ENCODE measurements around the gene TIMM23. TPM values are rescaled to one million over a fixed set of nuclear protein-coding genes. Genes with fewer than 3 reads are reported as not detected.

Gene TIMM23
- total RNA-seq, 2 donors from 2014 or later: 32.0 to 86.0 TPM

DNA sequence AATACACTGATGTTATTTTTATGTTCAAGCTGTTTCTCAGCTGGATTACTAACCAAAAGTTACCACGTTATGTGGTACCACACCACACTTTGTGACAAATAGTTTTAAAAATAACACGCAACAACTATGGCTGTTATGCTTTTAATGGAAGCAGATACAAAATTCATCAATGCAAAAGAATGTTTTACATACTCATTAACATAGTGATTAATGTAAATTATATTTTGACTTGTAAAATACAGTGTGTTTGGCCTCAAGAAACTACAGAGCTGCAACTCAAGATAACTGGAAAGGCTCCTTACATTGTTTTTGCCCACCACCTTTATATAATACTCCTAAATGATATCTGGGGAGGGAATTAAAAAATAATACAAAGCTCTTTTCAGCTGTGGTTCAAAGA lies 32.7 kb downstream of the TIMM23 start:
- no peaks in the 10 kb centered on the region for H3K9me3 Mint-ChIP-seq
- H3K36me3 Mint-ChIP-seq (ENCODE audit: low read depth): peaks cover 100% of the 10 kb centered on the region
- H3K4me3 Mint-ChIP-seq: no peak overlapping the region
- H3K4me1 Mint-ChIP-seq: no peaks in the 10 kb centered on the region
- no peak for ATAC-seq (replicated peaks)
- H3K27me3 Mint-ChIP-seq: no peaks in the 10 kb centered on the region
- no peak overlapping the region for H3K27ac Mint-ChIP-seq

DNA sequence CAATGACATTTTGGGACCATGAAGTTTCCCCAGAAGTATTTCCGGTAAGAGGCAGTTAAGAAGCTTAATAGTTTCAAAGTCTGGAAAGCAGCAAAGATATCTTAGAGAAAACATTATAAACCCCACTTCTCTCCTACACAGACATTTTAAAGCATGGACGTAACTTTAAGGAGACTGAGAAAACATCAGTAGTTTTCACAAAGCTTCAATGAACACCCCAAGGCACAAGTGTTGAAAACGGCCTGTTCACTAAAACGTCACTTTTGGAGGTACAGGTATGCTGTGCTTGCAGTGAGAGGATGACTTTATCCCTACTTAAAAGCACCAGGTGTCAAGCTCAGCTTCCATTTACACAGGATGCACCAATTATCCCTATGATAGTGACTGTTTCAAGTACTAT lies 33.1 kb downstream of the TIMM23 start:
- no peak for ATAC-seq (replicated peaks)
- Mint-ChIP-seq H3K27ac (no peak overlapping the region), H3K4me1 (no peaks in the 10 kb centered on the region), H3K27me3 (no peaks in the 10 kb centered on the region), H3K4me3 (no peak overlapping the region), H3K9me3 (no peaks in the 10 kb centered on the region), H3K36me3 (ENCODE audit: low read depth) (peaks cover 100% of the 10 kb centered on the region)

DNA sequence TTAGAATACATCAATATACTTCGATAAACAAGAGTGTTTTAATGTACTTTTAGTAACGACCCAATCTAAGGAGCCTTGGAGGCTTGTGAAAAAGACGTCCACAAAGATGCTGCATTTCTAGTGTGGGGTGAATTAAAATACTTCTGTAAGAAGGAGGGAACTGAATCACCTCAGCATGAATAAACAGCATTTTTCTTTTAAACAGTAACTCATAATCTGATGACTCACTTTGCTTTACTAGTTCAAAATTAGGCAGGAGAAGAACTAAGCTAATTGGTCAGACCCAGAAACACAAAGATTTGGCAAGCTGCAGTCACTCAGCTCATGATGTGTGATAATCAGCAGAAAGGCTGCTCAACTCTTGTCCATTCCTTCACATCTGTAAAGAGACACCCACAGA lies 33.9 kb downstream of the TIMM23 start:
- Mint-ChIP-seq H3K36me3 (ENCODE audit: low read depth) (peaks cover 100% of the 10 kb centered on the region), H3K27ac (peak overlapping the region; percentile 54), H3K27me3 (no peaks in the 10 kb centered on the region), H3K9me3 (no peaks in the 10 kb centered on the region), H3K4me1 (no peaks in the 10 kb centered on the region), H3K4me3 (no peak overlapping the region)
- no peak for ATAC-seq (replicated peaks)

- no peak overlapping the region for H3K4me3 Mint-ChIP-seq
- no peak for ATAC-seq (replicated peaks)
- peaks cover 96% of the 10 kb centered on the region for H3K36me3 Mint-ChIP-seq (ENCODE audit: low read depth)
- H3K9me3 Mint-ChIP-seq: no peaks in the 10 kb centered on the region
- no peaks in the 10 kb centered on the region for H3K27me3 Mint-ChIP-seq
- H3K4me1 Mint-ChIP-seq: peaks cover 4% of the 10 kb centered on the region
- H3K27ac Mint-ChIP-seq: no peak overlapping the region
Observed at GRCh38 chr10:46012746-46013145, 40.5 kb downstream of the TIMM23 start.

GRCh38 chr10:46014206-46014605 lies 41.9 kb downstream of the TIMM23 start:
- Mint-ChIP-seq H3K36me3 (ENCODE audit: low read depth) (peaks cover 81% of the 10 kb centered on the region), H3K27ac (peak overlapping the region; percentile 75), H3K27me3 (no peaks in the 10 kb centered on the region), H3K4me1 (peaks cover 4% of the 10 kb centered on the region), H3K9me3 (no peaks in the 10 kb centered on the region), H3K4me3 (no peak overlapping the region)
- ATAC-seq (replicated peaks): no peak

DNA sequence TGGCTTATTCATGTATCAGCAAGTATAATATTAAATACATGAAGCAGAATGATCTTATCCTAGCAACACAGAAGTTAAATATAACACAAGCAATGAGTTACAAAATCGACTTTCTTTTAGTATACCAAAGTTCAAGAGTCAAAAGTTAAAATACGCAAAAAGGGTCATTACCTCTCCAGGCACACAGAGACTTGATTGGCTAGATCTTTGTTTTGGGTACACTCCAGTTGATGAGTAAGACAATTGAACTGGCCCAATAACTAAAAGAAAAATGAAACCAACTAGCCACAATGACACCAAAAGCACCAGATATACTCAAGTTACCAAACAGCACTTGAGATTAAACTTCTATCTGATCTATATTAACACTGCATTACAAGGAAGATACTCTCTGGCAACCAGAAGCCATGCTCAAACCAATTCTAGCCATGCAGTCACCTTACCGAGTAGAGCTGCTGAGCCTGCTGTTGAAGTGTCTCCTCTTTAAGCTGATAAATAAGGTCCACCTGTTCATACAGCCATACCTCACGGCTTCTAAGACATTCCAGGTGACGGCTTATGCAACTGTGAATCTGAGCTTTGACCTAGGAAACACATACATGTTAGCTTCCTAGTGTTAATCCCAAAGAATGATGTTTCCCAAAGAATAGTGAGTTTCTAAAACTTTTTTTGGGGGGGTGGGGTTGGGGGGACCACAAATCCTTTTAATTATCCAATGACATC lies 42.6 kb downstream of the TIMM23 start:
- Mint-ChIP-seq H3K36me3 (ENCODE audit: low read depth) (peaks cover 75% of the 10 kb centered on the region), H3K27me3 (no peaks in the 10 kb centered on the region), H3K27ac (peak overlapping the region; percentile 75), H3K9me3 (no peaks in the 10 kb centered on the region), H3K4me3 (no peak overlapping the region), H3K4me1 (peaks cover 7% of the 10 kb centered on the region)
- ATAC-seq (replicated peaks): no peak

GRCh38 chr10:46016190-46016589 lies 43.9 kb downstream of the TIMM23 start:
- H3K27ac Mint-ChIP-seq: peak overlapping the region; percentile 44
- H3K27me3 Mint-ChIP-seq: no peaks in the 10 kb centered on the region
- peaks cover 9% of the 10 kb centered on the region for H3K4me1 Mint-ChIP-seq
- no peak overlapping the region for H3K4me3 Mint-ChIP-seq
- peaks cover 61% of the 10 kb centered on the region for H3K36me3 Mint-ChIP-seq (ENCODE audit: low read depth)
- ATAC-seq (replicated peaks): no peak
- no peaks in the 10 kb centered on the region for H3K9me3 Mint-ChIP-seq

- Mint-ChIP-seq H3K27ac (peak overlapping the region; percentile 44), H3K4me1 (peaks cover 9% of the 10 kb centered on the region), H3K4me3 (no peak overlapping the region), H3K27me3 (no peaks in the 10 kb centered on the region), H3K9me3 (no peaks in the 10 kb centered on the region), H3K36me3 (ENCODE audit: low read depth) (peaks cover 55% of the 10 kb centered on the region)
- ATAC-seq (replicated peaks): no peak
Observed at GRCh38 chr10:46016811-46017210, 44.5 kb downstream of the TIMM23 start.

GRCh38 chr10:46017733-46018132 lies 45.4 kb downstream of the TIMM23 start:
- Mint-ChIP-seq H3K36me3 (ENCODE audit: low read depth) (peaks cover 54% of the 10 kb centered on the region), H3K4me3 (peak overlapping the region; percentile 1), H3K27ac (peak overlapping the region; percentile 17), H3K27me3 (no peaks in the 10 kb centered on the region), H3K9me3 (no peaks in the 10 kb centered on the region), H3K4me1 (peaks cover 14% of the 10 kb centered on the region)
- ATAC-seq (replicated peaks): no peak

DNA sequence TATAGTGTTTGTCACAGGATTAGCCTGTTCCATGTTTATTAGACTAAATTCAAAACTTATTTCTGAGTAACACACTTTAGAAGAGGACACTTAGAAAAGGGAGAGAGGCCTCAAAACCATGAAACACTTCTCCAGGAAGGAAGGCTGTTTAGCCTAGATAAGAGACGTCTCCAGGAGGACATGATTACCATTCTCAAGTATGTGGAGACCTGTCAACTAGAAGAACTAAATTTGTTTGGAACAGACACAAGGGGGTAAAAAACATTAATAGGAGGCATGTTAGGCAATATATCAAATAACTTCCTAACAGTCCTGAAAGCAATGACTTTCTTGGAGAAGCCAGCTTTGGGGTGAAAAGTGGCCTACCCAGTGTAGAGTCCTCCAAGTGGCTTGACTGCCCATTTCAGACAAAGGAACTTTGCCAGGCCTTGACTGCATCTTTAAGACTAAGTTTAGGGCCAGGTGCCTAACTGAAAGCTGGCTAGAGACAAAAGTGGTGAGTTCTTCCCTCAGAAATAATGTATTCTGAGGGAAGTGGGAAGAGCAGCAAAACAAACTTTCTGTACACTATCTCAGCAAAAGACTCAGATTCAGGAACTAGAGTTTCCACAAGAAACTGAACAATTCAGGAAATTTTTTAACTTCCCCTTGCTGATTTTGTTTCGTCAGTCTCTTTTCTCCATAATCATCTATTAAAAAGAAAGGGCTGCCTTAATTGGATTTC lies 46.3 kb downstream of the TIMM23 start:
- Mint-ChIP-seq H3K27me3 (no peaks in the 10 kb centered on the region), H3K4me3 (peak overlapping the region; percentile 1), H3K9me3 (no peaks in the 10 kb centered on the region), H3K4me1 (peaks cover 14% of the 10 kb centered on the region), H3K27ac (peak overlapping the region; percentile 81), H3K36me3 (ENCODE audit: low read depth) (peaks cover 45% of the 10 kb centered on the region)
- ATAC-seq (replicated peaks): no peak

GRCh38 chr10:46019177-46019528 lies 46.9 kb downstream of the TIMM23 start:
- no peaks in the 10 kb centered on the region for H3K9me3 Mint-ChIP-seq
- no peak for ATAC-seq (replicated peaks)
- peak overlapping the region; percentile 81 for H3K27ac Mint-ChIP-seq
- H3K36me3 Mint-ChIP-seq (ENCODE audit: low read depth): peaks cover 40% of the 10 kb centered on the region
- H3K4me1 Mint-ChIP-seq: peaks cover 20% of the 10 kb centered on the region
- H3K27me3 Mint-ChIP-seq: no peaks in the 10 kb centered on the region
- peak overlapping the region; percentile 52 for H3K4me3 Mint-ChIP-seq

GRCh38 chr10:46019569-46020343 lies 47.5 kb downstream of the TIMM23 start:
- no peaks in the 10 kb centered on the region for H3K9me3 Mint-ChIP-seq
- peaks cover 34% of the 10 kb centered on the region for H3K36me3 Mint-ChIP-seq (ENCODE audit: low read depth)
- peak overlapping the region; percentile 52 for H3K4me3 Mint-ChIP-seq
- H3K27me3 Mint-ChIP-seq: no peaks in the 10 kb centered on the region
- H3K27ac Mint-ChIP-seq: peak overlapping the region; percentile 81
- peaks cover 23% of the 10 kb centered on the region for H3K4me1 Mint-ChIP-seq
- no peak for ATAC-seq (replicated peaks)

GRCh38 chr10:46020344-46020657 lies 48.0 kb downstream of the TIMM23 start:
- H3K4me1 Mint-ChIP-seq: peaks cover 25% of the 10 kb centered on the region
- H3K36me3 Mint-ChIP-seq (ENCODE audit: low read depth): peaks cover 29% of the 10 kb centered on the region
- no peaks in the 10 kb centered on the region for H3K9me3 Mint-ChIP-seq
- H3K4me3 Mint-ChIP-seq: no peak overlapping the region
- H3K27me3 Mint-ChIP-seq: no peaks in the 10 kb centered on the region
- peak overlapping the region; percentile 81 for H3K27ac Mint-ChIP-seq
- no peak for ATAC-seq (replicated peaks)

DNA sequence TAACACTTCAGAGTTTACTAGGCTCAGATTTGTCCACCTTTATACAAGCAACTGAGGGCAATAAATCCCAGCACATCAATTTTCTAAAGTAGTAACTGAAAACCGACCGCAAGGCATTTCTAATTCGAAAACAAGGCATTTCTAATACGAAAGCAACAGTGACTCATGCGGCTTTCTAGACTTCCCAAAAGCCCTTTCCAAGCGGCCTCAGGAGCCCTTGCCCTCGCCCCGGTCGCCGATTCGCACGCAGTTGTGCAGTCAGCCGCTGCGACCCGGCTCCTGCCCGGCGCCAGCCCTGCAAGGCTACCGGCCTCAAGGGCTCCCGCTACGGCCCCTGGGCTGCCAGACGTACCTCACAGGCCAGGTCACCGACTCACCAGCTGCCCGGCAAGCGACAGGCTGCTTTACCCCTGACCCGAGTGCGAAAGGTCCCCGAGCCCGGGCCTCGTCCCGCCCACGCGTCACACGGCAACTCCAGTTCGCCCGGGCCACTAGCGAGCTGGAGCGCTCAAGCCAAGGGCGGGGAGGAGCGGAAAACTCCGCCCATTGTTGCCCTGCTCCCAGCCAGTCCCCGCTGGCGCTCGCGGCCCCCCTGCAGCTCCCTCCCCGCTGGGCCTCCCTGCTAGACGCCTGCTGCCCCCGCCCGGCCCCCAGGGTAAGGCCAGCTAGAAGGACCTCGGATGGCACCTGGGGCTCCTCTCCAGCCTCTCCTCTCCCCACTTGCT lies 50.9 kb downstream of the TIMM23 start:
- H3K9me3 Mint-ChIP-seq: no peaks in the 10 kb centered on the region
- H3K4me3 Mint-ChIP-seq: peak overlapping the region; percentile 80
- peaks cover 34% of the 10 kb centered on the region for H3K36me3 Mint-ChIP-seq (ENCODE audit: low read depth)
- peak overlapping the region; percentile 86 for H3K27ac Mint-ChIP-seq
- ATAC-seq (replicated peaks): peak; percentile 93
- no peaks in the 10 kb centered on the region for H3K27me3 Mint-ChIP-seq
- H3K4me1 Mint-ChIP-seq: peaks cover 43% of the 10 kb centered on the region

All from activated T-helper 17 cell treated with anti-CD3 and anti-CD28 coated beads, Interleukin-2, amount 50 U/mL, for 72 hours (primary cell).